Measurements from ENCODE around the gene LENEP. TPM values are rescaled to one million over a fixed set of nuclear protein-coding genes. Genes with fewer than 3 reads are reported as not detected.

LENEP gene
- total RNA-seq, 2 experiments from 2014 or later, result not detected

DNA sequence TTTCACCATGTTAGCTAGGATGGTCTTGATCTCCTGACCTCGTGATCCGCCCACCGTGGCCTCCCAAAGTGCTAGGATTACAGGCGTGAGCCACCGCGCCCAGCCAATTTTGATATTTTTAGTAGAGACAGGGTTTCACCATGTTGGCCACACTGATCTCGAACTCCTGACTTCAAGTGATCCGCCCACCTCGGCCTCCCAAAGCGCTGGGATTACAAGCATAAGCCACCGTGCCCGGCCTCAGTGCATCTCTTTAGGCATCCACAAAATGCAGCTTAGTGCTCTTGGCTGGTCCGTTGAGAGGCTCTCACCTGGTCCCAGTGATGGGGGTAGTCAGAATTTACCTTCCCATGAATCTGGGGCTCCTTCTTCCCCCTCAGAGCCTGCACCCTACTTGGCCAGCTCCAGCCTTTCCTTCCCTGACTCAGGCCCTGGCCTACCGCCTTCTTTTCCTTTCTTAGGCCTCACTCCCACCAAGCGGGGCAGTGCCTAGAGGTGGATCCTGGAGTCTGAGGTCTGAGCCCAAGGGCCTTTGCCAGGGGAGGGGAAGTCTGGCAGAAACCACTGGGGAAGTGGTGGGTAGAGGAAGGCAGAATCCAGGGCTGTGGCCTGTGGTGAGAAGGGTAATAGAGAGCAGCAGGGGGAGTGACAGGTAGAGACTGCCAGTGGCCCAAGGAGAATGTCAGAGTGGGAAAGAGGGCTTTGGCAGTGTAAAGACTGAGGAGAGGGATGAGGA is 3.7 kb downstream of the LENEP start:
- Mint-ChIP-seq H3K36me3 (ENCODE audit: low read depth) (peaks cover 3% of the 10 kb centered on the region), H3K27me3 (no peaks in the 10 kb centered on the region), H3K27ac (peak overlapping the region; percentile 71), H3K4me1 (ENCODE audit: low read depth) (peaks cover 45% of the 10 kb centered on the region), H3K4me3 (peak overlapping the region; percentile 35), H3K9me3 (no peaks in the 10 kb centered on the region)
- DNase-seq, result peak in 1 of 14 experiments; percentile 39
- Histone ChIP-seq H3K36me3 (ENCODE audit: insufficient read depth, low read length) (peaks cover 6% of the 10 kb centered on the region), H3K9me3 (ENCODE audit: control insufficient read depth in 1 of 2, insufficient read depth in 1 of 2, low read length in 2 of 2) (no peaks in the 10 kb centered on the region), H3K27me3 (ENCODE audit: control insufficient read depth in 1 of 2, insufficient read depth in 2 of 2, low read length in 2 of 2) (no peaks in the 10 kb centered on the region), H3K4me1 (ENCODE audit: insufficient read depth, low read length) (peaks cover 48% of the 10 kb centered on the region), H3K27ac (ENCODE audit: low read depth in 1 of 2, low read length in 2 of 2) (no peak overlapping the region), H3K4me3 (ENCODE audit: low read length) (no peak overlapping the region)
- CTCF ChIA-PET, result interaction anchor here (0.6 to 13.2 kb wide), 5 partner anchors 14 to 41 kb away, joined by 4 to 159 read pairs (median 5); partner anchors contain the start of genes FLAD1, PBXIP1 and PYGO2
- intact Hi-C loops (cut with DNase I, micrococcal nuclease), result no loop called here
- ATAC-seq (ENCODE audit: poor library complexity), result no peak
- TF ChIP-seq, protein P1, sequence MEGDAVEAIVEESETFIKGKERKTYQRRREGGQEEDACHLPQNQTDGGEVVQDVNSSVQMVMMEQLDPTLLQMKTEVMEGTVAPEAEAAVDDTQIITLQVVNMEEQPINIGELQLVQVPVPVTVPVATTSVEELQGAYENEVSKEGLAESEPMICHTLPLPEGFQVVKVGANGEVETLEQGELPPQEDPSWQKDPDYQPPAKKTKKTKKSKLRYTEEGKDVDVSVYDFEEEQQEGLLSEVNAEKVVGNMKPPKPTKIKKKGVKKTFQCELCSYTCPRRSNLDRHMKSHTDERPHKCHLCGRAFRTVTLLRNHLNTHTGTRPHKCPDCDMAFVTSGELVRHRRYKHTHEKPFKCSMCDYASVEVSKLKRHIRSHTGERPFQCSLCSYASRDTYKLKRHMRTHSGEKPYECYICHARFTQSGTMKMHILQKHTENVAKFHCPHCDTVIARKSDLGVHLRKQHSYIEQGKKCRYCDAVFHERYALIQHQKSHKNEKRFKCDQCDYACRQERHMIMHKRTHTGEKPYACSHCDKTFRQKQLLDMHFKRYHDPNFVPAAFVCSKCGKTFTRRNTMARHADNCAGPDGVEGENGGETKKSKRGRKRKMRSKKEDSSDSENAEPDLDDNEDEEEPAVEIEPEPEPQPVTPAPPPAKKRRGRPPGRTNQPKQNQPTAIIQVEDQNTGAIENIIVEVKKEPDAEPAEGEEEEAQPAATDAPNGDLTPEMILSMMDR (IDR thresholded peaks at IDR 0.05), result no peak
- POLR2A ChIA-PET, result interaction anchor here (1.8 to 10.2 kb wide), 3 partner anchors 16 to 41 kb away, joined by 6 to 189 read pairs (median 15); partner anchors contain the start of genes CKS1B and PBXIP1

DNA sequence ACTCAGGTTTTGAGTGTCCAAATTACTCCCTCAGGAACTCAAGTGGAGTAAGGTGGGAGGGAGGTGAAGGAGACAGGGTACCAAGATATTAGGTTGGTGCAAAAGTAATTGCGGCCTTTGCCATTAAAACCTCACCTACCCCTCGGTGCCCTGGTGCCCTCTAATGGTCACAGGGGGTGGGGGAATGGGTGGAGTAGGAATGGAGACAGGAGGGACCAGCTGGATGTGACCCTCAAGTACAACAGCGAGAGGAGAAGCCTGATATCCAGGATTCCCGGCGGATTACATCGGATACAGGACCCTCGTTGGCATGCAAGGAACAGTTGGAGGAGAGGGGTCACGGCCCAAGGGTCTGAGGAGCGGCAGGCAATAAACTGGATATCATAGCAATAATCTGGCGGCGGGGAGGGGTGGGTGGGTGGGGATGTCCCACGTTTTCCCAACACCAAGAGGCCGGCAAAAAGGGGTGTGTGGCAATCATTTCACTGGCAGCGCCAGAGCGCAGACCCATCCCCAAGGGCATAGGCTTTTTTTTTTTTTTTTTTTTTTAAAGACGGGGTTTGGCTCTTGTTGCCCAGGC is 4.9 kb downstream of the LENEP start:
- Histone ChIP-seq H3K4me1 (ENCODE audit: insufficient read depth, low read length) (peaks cover 48% of the 10 kb centered on the region), H3K27ac (ENCODE audit: low read depth in 1 of 2, low read length in 2 of 2) (peak overlapping the region in 1 of 2 donors; percentile 96), H3K27me3 (ENCODE audit: control insufficient read depth in 1 of 2, insufficient read depth in 2 of 2, low read length in 2 of 2) (no peaks in the 10 kb centered on the region), H3K9me3 (ENCODE audit: control insufficient read depth in 1 of 2, insufficient read depth in 1 of 2, low read length in 2 of 2) (no peaks in the 10 kb centered on the region), H3K4me3 (ENCODE audit: low read length) (no peak overlapping the region), H3K36me3 (ENCODE audit: insufficient read depth, low read length) (no peaks in the 10 kb centered on the region)
- H3K27me3 Mint-ChIP-seq, result no peaks in the 10 kb centered on the region
- DNase-seq (peak in 1 of 14 experiments; percentile 43), ATAC-seq (ENCODE audit: poor library complexity) (no peak)
- peaks cover 6% of the 10 kb centered on the region for H3K36me3 Mint-ChIP-seq (ENCODE audit: low read depth)
- intact Hi-C loops (cut with DNase I, micrococcal nuclease), result loop anchor here in 1 of 2 experiments (2.0 kb wide), 1 partner anchor 21 kb away; no protein-coding TSS in a partner anchor
- no peaks in the 10 kb centered on the region for H3K9me3 Mint-ChIP-seq
- ChIA-PET CTCF (interaction anchor here (0.6 to 13.2 kb wide), 23 partner anchors 8 to 87 kb away, joined by 3 to 159 read pairs (median 6); partner anchors contain the start of genes ADAM15, CKS1B, FLAD1 and PBXIP1), POLR2A (interaction anchor here (0.6 to 10.2 kb wide), 10 partner anchors 10 to 65 kb away, joined by 3 to 189 read pairs (median 7); partner anchors contain the start of genes CKS1B, FLAD1, PBXIP1 and PYGO2)
- TF ChIP-seq, protein P1 (IDR thresholded peaks at IDR 0.05), result no peak
- H3K4me3 Mint-ChIP-seq, result peak overlapping the region; percentile 72
- H3K27ac Mint-ChIP-seq, result peak overlapping the region; percentile 90
- H3K4me1 Mint-ChIP-seq (ENCODE audit: low read depth), result peaks cover 46% of the 10 kb centered on the region

DNA sequence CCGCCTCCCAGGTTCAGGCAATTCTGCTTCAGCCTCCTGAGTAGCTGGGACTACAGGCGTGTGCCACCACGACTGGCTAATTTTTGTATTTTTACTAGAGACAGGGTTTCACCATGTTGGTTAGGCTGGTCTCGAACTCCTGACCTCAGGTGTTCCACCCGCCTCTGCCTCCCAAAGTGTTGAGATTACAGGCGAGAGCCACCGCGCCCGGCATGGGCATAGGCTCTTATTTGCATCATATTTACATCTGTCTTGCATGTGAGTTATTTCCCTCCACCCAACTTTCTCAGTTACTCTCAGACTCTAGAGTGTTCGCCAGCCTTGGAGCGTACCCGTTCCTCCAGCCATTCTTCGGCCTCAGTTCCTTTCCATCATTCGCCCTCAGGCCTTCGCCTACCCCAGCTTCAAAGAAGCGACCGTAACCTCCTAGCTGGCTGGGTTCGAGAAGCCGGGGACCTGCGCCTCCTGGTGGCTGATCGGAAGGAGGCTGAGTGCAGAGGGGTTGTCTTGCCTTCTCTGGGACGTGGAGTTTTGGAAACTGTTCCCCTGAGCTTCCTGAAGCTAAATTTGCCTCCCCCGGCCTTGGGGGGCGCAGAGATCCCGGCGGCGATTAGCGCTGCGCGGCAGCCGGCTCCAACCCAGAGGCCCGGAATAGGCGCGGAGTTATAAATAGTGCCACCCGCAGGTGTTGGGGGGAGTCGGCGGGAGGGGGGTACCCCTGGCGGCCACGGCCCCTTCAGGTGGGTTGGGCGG is 5.6 kb downstream of the LENEP start:
- Histone ChIP-seq H3K27me3 (ENCODE audit: control insufficient read depth in 1 of 2, insufficient read depth in 2 of 2, low read length in 2 of 2) (no peaks in the 10 kb centered on the region), H3K4me1 (ENCODE audit: insufficient read depth, low read length) (peaks cover 51% of the 10 kb centered on the region), H3K36me3 (ENCODE audit: insufficient read depth, low read length) (no peaks in the 10 kb centered on the region), H3K9me3 (ENCODE audit: control insufficient read depth in 1 of 2, insufficient read depth in 1 of 2, low read length in 2 of 2) (no peaks in the 10 kb centered on the region), H3K27ac (ENCODE audit: low read depth in 1 of 2, low read length in 2 of 2) (peak overlapping the region; percentile 26 to 96), H3K4me3 (ENCODE audit: low read length) (peak overlapping the region; percentile 73)
- peak overlapping the region; percentile 83 for H3K4me3 Mint-ChIP-seq
- intact Hi-C loops (cut with DNase I, micrococcal nuclease), result loop anchor here in 1 of 2 experiments (1.0 to 2.0 kb wide), 3 partner anchors 18 to 37 kb away; no protein-coding TSS in a partner anchor
- CTCF ChIA-PET, result interaction anchor here (0.6 to 13.2 kb wide), 24 partner anchors 9 to 174 kb away, joined by 3 to 159 read pairs (median 6); partner anchors contain the start of genes ADAM15, CKS1B, FLAD1 and KRTCAP2
- ATAC-seq (ENCODE audit: poor library complexity), result no peak
- H3K36me3 Mint-ChIP-seq (ENCODE audit: low read depth), result peaks cover 10% of the 10 kb centered on the region
- DNase-seq, result peak in 13 of 14 experiments; percentile 46 to 83 (median 65)
- H3K27ac Mint-ChIP-seq, result peak overlapping the region; percentile 90
- POLR2A ChIA-PET, result interaction anchor here (0.6 to 10.2 kb wide), 11 partner anchors 11 to 64 kb away, joined by 3 to 189 read pairs (median 7); partner anchors contain the start of genes CKS1B, FLAD1, PBXIP1 and PMVK
- TF ChIP-seq, protein P1 (IDR thresholded peaks at IDR 0.05), result peak; percentile 86
- H3K9me3 Mint-ChIP-seq, result no peaks in the 10 kb centered on the region
- peaks cover 52% of the 10 kb centered on the region for H3K4me1 Mint-ChIP-seq (ENCODE audit: low read depth)
- H3K27me3 Mint-ChIP-seq, result no peaks in the 10 kb centered on the region

Measured in CD4-positive, alpha-beta T cell (primary cell).